Ovary (tissue), 3 donors: Measurements from ENCODE around the gene HCN2.

ENCODE experiments used
- POLR2A ChIP-seq: fragments of 450-650 bp; IDR thresholded peaks from one replicate; pipeline ENCODE4 v1.6.1; 2017; ENCODE audit warnings: antibody characterized with exemption, mild to moderate bottlenecking, moderate library complexity
- TF ChIP-seq, protein P1 (sequence below), 3 donors: fragments of 450-650 bp in 2 of 3; fragments of 200-600 bp in 1 of 3; IDR thresholded peaks; one replicate each; pipeline versions ENCODE4 v1.5.1 to v1.8.0; 2016 to 2022; ENCODE audit warnings: antibody characterized with exemption in 3 of 3, mild to moderate bottlenecking in 1 of 3
- donor health status: DM: no; HTN: no; CAD: no.

DNA sequence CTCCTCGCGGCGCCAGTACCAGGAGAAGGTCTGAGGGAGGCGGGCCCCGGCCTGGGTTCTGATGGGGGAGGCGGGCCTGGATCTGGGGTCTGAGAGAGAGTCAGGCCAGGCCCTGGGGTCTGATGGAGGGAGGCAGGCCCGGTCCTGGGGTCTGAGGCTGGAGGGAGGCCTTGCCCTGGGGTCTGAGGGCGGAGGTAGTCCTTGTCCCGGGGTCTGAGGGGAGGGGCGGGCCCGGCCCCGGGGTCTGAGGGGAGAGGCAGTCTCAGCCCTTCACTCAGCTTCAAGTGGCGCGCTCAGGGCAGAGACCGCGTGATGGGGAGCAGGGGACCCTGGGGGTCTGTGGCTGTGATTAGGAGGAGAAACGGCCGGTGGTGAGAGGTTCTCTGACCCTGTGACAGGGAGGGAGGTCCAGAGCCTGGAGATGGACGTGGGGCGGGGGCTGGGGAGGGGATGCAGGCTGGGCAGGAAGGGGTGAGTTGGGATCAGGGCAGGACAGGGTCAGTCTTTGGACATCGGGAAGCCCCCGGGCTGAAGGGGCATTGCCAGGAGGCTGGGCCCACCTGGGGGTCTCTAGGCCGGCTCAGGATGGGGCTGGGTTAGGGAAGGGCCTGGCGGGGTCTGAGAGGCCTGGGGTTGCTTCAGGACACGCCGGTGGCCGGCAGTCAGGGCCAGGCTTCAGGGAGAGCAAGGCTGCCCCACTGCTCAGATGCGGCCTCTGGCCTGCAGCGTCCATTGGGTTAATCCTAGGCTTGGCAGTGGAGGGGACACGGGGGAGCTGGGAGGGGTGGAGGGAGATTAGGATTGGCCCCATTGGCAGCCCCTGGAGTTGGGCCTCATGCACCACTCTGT lies 18.7 kb downstream of the HCN2 start:
- TF ChIP-seq, protein P1, sequence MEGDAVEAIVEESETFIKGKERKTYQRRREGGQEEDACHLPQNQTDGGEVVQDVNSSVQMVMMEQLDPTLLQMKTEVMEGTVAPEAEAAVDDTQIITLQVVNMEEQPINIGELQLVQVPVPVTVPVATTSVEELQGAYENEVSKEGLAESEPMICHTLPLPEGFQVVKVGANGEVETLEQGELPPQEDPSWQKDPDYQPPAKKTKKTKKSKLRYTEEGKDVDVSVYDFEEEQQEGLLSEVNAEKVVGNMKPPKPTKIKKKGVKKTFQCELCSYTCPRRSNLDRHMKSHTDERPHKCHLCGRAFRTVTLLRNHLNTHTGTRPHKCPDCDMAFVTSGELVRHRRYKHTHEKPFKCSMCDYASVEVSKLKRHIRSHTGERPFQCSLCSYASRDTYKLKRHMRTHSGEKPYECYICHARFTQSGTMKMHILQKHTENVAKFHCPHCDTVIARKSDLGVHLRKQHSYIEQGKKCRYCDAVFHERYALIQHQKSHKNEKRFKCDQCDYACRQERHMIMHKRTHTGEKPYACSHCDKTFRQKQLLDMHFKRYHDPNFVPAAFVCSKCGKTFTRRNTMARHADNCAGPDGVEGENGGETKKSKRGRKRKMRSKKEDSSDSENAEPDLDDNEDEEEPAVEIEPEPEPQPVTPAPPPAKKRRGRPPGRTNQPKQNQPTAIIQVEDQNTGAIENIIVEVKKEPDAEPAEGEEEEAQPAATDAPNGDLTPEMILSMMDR (IDR thresholded peaks at IDR 0.05) = no peak
- no peak for TF ChIP-seq POLR2A
